D721Med (cell line): ENCODE measurements around the gene OR2S2.
"Not testable (repeated sequence)": the region's sequence is repeated elsewhere in the genome, so short reads cannot be mapped to it uniquely, and the experiment has no call there.

Source experiments
- DNase-seq: peaks from one replicate; pipeline ENCODE4 v3.0.0; 2011; ENCODE audit warnings: low spot score; ENCODE audit not compliant: insufficient read length
- FAIRE-seq: peaks from 2 replicates; lab custom pipeline; 2011; peaks lifted over from hg19 to GRCh38; lab: Jason Lieb, UNC
- TF ChIP-seq, protein P1 (sequence below): IDR thresholded peaks from 2 replicates; pipeline ENCODE4 v1.5.1; 2012; ENCODE audit warnings: mild to moderate bottlenecking, control low read depth; ENCODE audit not compliant: insufficient read depth; ENCODE audit errors: missing control alignments

Gene OR2S2

DNA sequence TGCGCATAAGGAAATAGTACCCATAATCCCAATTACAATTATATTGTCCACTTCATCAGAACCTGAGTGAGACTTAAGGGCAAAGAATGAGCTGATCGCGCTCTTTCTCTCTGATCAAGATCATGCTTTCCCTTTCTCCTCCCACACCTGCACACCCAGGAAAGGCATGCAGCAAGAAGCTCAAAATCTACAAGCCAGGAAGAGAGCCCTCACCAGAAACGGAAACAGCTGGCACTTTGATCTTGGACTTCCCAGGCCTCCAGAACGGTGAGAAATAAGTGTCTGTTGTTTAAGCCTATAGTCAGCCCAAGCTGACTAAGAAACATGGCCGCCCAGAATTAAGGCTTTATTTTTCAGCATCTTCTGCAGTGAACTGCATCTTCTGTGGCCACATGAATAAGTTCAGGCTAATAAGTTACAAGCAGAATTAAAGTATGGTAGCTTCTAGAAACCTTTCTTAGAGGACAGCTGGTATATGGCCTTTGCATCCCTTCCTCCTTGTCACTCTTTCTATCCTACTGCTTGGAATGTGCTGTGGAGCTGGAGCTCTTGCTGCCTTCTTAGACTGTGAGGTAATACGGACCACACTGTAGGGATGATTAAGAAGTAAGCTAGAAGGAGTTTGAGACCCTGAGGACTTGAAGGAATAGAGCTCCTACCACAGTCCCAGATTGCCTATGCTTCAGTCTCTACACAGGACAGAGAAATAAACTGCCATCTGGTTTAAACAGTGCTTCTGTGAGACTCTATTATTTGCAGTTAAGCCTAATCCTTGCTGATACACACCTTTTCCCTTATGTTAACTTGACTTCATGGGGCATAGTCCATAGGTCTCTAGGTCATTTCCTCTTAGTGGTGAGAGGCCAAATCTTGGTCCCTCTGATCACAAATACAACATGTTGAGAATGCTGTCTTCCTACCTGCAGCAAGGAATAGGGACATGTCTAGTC lies 17.2 kb downstream of the OR2S2 start:
- FAIRE-seq (no peak), DNase-seq (no peak)

DNA sequence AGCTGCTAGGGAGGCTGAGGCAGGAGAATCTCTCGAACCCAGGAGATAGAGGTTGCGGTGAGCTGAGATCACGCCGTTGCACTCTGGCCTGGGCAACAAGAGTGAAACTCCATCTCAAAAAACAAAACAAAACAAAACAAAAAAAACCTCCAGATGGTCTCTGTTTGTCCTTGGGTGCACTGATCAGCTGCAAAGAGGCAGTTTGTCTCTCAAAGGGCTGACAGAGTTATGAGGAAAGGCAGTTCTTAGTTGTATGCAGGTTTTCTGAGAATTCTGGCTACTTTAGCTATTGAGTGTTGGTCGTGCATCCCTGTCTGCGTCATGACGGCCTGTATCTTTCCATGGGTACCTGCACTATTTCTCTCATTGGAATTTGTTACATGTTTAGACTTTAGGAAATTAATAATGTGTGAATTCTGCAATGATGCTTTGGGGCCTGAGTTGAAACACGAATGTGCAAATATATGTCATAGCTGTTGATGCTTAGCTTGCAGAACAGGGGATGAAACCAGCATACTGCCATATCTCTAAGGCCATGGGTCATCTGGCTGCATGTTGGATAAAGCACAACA lies 18.2 kb downstream of the OR2S2 start:
- TF ChIP-seq, protein P1, sequence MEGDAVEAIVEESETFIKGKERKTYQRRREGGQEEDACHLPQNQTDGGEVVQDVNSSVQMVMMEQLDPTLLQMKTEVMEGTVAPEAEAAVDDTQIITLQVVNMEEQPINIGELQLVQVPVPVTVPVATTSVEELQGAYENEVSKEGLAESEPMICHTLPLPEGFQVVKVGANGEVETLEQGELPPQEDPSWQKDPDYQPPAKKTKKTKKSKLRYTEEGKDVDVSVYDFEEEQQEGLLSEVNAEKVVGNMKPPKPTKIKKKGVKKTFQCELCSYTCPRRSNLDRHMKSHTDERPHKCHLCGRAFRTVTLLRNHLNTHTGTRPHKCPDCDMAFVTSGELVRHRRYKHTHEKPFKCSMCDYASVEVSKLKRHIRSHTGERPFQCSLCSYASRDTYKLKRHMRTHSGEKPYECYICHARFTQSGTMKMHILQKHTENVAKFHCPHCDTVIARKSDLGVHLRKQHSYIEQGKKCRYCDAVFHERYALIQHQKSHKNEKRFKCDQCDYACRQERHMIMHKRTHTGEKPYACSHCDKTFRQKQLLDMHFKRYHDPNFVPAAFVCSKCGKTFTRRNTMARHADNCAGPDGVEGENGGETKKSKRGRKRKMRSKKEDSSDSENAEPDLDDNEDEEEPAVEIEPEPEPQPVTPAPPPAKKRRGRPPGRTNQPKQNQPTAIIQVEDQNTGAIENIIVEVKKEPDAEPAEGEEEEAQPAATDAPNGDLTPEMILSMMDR, result no peak
- DNase-seq (no peak), FAIRE-seq (no peak)

More for the DNA sequence above, 17.2 kb downstream of the OR2S2 start:
- TF ChIP-seq, protein P1, result no peak

DNA sequence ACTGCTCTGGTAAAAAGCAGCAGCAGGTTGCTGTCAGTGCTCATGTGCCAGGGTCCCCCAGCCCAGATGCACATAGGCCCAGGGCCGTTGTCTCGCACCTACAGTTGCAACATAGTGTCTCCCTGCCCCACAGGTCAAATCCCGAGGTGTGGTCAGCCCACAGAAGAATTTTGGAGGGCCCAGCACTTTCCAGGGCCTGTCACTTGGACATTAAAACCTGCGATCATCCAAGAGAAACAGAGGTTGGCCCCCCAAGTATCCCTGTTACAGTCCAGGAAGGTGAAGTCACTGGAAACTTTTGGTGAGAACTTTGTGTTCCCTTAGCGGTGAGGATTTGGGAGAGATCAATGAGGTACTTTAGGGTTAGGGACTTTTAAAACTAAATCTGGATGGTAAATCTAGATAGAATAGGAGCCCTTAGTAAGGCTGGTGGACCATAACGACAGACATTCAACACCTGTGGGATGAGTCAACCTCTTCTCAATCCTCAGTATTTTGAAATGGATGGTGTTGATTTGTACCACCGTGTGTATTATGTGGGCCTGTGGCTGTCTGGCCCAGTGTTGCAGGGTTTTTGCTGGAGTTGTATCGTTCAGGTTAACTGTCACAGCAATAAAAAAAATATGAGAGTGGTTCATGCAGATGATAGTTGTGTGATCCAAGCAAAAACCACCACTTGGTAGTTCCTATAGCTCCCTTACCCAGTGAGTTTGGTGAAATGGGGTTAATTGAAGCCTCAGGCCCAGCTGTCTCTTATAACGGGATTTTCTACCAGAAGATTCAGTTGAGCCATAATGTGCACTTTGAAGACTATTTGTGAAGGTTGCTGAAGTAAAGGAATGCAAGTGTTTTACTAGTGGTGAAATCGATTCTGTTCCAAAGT lies 19.2 kb downstream of the OR2S2 start:
- FAIRE-seq (no peak), DNase-seq (no peak)
- TF ChIP-seq, protein P1, result no peak

DNA sequence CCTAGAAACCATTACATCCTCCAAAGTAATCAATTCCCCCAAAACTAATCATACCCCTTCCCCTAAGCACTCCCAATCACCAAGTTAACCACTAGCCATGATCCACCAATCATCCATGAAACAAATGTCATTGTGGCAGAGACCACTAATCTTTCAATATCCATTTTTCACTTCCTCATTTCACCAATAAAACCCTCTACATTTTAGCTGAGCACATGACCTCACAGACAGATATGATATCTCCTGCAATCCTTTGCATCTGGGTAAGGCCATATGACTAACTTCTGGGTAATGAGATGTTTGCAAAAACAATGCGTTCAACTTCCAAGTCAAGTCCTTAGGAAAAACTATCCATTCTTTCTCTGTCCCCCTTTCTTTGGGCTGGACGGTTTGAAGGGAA lies 20.7 kb downstream of the OR2S2 start:
- FAIRE-seq (no peak), DNase-seq (no peak)
- TF ChIP-seq, protein P1, result no peak

DNA sequence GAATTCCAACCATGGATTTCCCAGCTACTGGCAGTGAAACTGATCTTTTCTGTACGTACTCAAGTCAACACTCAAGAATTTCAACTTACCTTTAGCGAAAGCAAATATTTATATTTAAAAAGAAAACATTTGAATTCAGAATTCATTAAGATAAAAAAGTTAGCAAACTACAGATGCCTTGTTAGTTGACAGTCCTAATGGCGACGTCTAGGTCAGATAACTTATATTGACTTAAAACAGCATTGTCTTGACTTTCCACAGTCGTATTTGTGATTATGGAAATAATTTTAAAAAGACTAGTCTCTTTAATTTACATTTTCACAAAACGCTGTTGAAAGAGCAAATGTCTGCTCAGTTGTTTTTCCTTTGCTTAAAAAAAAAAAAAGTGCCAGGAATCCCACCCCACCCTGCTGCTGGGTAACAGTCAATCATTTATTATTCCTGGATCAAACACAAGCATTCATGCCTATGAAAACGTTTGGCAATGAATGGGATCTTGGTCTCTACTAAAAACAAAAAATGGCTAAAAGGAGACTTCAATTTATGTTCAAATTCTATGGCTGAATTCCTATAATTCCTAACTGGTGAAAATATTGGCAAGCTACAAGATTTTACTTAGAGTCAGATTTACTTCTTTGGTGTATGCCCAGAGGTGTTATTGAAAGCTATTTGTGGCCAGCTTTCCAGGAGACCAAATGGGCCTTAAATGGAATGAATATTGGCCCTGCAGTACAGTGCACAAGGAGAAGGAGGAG lies 22.0 kb downstream of the OR2S2 start:
- TF ChIP-seq, protein P1, result no peak
- no peak for FAIRE-seq

DNA sequence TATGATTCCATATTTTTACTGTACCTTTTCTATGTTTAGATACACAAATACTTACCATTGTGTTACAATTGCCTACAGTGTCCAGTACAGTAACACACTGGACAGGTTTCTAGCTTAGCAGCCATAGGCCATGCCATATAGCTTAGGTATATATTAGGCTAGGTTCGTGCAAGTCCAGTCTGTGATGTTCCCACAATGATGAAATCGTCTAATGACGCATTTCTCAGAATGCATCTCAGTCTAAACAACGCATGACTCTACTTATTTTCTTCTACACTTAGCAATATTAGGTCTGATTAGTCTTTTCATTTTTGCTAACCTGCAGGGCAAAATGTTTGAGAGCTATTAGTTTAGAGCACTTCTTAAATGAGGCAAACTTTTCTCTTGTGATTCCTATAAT lies 22.7 kb downstream of the OR2S2 start:
- DNase-seq (no peak), FAIRE-seq (no peak)
- TF ChIP-seq, protein P1, result no peak

More for the DNA sequence above, 22.0 kb downstream of the OR2S2 start:
- DNase-seq, result no peak

DNA sequence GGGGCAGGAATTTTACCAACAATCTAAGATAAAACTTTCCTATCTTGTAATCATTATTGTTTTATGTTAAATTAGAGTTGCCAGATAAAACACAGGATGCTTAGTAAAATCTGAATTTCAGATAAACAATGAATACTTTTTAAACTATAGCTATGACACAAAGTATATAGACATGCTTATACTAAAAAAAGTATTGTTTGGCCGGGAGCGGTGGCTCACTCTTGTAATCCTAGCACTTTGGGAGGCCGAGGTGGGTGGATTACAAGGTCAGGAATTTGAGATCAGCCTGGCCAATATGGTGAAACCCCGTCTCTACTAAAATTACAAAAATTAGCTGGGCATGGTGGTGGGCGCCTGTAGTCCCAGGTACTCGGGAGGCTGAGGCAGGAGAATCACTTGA lies 23.9 kb downstream of the OR2S2 start:
- DNase-seq, FAIRE-seq: not testable (repeated sequence)
